Measurements from ENCODE around the gene THRA.

THRA gene

DNA sequence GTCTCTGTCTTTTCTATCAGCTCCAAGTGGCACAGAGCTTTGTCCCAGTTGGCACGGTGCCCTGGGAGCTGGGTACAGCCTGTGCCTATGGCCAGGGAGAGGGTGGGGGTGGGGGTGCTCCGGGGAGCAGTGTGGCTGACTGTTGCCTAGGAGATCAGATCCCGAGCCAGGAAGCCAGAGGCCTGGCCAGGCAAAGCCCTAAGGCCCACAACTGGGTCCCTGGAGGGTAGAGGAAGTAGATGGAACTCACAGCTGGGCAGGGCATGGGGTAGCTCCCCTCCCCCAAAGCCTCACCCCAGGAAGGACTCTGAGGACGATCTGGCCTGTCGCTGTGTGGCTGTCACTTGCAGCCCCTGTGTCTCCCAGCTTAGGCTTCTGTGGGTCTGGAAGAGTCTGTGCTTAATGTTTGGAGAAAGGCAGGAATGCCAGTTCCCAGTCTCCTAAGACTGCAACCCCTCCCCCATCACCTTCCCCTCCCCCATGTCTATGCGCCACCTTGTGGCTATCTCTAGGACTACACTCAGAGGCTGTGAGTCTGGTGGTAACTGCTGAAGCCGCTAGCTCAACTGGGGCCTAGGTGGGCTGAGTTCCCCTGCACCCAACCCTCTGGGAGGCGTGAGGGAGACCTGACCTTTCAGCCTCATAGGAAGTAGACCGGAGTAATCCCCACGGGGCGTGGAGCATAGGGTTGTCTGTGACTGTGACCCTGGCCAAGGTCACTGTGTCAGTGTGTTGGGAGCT, 12.6 kb downstream of the THRA start:
- DNase-seq (ENCODE audit: low read depth): peak; percentile 55
- TF ChIP-seq, protein P1, sequence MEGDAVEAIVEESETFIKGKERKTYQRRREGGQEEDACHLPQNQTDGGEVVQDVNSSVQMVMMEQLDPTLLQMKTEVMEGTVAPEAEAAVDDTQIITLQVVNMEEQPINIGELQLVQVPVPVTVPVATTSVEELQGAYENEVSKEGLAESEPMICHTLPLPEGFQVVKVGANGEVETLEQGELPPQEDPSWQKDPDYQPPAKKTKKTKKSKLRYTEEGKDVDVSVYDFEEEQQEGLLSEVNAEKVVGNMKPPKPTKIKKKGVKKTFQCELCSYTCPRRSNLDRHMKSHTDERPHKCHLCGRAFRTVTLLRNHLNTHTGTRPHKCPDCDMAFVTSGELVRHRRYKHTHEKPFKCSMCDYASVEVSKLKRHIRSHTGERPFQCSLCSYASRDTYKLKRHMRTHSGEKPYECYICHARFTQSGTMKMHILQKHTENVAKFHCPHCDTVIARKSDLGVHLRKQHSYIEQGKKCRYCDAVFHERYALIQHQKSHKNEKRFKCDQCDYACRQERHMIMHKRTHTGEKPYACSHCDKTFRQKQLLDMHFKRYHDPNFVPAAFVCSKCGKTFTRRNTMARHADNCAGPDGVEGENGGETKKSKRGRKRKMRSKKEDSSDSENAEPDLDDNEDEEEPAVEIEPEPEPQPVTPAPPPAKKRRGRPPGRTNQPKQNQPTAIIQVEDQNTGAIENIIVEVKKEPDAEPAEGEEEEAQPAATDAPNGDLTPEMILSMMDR (IDR thresholded peaks at IDR 0.05; ENCODE audit: insufficient read depth, low read depth, low read length, missing control alignments): peak; percentile 94
- H3K4me3 ChIP-seq (ENCODE audit: low read length): no peak overlapping the region

DNA sequence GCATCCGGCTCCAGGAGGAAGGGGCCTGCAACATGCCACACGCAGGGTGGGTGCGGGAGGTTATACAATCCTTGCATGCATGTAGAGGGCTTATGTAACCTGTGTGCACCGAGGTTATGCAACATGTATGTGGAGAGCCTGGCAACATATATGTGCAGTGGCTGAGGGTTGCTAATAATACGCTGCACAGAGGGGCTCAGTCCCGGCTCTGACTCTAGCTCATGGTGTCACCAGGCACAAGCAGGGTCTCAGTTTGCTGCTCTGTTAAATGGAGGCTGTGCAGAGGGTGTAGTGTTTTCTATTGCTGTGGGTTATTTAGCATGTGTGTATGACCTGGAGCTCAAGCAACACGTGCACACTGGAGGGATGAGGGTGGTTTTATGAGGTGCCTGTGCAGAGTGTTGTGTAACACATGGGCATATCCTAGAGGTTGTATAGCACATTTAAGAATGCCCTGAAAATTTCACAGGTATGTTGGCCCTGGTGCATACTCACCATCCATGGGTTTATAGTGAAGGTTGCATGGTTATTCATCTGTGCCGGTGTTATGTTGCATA, 13.3 kb downstream of the THRA start:
- no peak for DNase-seq (ENCODE audit: low read depth)
- H3K4me3 ChIP-seq (ENCODE audit: low read length): no peak overlapping the region
- TF ChIP-seq, protein P1 (IDR thresholded peaks at IDR 0.05; ENCODE audit: insufficient read depth, low read depth, low read length, missing control alignments): no peak

DNA sequence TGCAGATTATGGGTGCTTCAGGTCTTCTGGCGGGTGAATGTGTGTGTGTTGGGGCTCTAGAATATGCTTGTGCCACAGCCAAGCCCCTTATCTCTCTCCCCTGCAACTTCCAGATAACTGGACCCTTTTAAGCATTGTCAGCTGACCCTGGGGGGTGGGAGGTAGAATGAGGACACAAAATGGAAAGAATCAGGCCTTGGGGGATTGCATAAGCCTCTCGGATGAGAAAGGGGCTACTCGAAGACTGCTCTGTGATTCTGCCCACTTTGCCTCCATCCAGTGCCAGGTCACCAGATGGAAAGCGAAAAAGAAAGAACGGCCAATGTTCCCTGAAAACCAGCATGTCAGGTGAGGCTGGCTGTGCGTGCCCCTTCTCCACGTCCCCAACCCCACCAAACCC, 13.8 kb downstream of the THRA start:
- TF ChIP-seq, protein P1 (IDR thresholded peaks at IDR 0.05; ENCODE audit: insufficient read depth, low read depth, low read length, missing control alignments): no peak
- no peak for DNase-seq (ENCODE audit: low read depth)
- H3K4me3 ChIP-seq (ENCODE audit: low read length): no peak overlapping the region

DNA sequence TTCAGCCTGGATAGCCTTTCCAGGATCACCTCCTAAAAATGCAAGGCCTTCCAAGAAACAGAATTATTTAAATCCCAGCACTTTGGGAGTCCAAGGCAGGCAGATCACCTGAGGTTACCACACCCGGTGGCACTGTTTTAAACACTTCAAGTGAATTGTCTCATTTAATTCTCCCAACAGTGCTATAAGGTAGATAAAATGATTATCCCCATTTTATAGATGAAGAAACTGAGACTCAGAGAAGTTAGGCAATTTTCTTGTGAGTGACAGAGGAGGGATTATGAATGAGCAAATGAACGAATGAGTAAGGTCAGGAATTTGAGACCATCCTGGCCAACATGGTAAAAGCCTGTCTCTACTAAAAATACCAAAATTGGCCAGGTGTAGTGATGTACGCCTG, 16.8 kb downstream of the THRA start:
- no peak for DNase-seq (ENCODE audit: low read depth)
- no peak overlapping the region for H3K4me3 ChIP-seq (ENCODE audit: low read length)
- TF ChIP-seq, protein P1 (IDR thresholded peaks at IDR 0.05; ENCODE audit: insufficient read depth, low read depth, low read length, missing control alignments): no peak

DNA sequence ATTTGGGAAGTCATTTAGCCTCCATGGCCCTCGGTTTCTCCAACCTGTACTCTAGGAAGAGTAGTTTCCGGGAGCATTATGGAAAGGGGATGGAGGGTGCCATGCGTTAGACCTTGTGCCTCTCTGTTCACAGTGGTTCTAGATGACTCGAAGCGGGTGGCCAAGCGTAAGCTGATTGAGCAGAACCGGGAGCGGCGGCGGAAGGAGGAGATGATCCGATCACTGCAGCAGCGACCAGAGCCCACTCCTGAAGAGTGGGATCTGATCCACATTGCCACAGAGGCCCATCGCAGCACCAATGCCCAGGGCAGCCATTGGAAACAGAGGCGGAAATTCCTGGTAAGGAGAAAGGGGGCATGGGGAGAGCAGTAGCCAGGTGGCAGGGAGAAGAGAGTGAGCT, 21.7 kb downstream of the THRA start:
- TF ChIP-seq, protein P1 (IDR thresholded peaks at IDR 0.05; ENCODE audit: insufficient read depth, low read depth, low read length, missing control alignments): no peak
- no peak for DNase-seq (ENCODE audit: low read depth)
- H3K4me3 ChIP-seq (ENCODE audit: low read length): no peak overlapping the region

DNA sequence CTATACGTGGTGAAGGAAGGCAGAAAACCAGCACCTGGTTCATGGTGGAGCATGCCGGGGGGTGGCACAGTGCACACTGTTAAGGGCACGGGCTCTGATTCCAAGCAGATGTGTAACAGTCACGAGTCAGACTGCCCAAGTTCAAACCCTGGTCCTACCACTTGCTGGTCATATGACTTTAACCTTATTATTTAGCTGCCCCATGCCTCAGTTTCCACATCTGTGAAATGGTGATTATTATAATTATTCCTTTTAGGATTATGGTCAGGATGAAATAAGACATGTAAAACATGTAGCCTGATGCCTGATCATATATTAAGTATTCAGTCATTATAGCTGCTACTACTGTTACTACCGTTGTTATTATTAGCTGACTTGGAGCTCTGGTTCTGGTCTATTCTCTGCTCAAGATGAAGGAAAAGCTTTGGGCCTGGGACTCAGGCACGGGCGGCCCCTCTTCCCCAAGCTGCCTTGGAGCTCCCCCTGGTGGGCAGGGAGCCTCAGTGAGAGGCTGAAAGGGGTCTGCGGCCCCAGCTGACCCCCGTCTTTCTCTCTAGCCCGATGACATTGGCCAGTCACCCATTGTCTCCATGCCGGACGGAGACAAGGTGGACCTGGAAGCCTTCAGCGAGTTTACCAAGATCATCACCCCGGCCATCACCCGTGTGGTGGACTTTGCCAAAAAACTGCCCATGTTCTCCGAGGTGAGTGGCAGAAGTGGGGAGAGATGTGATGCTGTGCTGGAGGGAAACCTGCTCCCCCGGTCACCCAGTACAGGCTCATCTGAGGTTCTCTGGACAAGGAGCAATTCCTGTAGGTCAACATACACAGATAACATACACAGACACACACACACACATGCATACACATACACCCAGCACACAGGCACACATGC, 23.6 kb downstream of the THRA start:
- DNase-seq (ENCODE audit: low read depth): no peak
- no peak overlapping the region for H3K4me3 ChIP-seq (ENCODE audit: low read length)
- TF ChIP-seq, protein P1 (IDR thresholded peaks at IDR 0.05; ENCODE audit: insufficient read depth, low read depth, low read length, missing control alignments): peak; percentile 60
